H1 (cell line): ENCODE results near the gene SUMF1. TPM values are rescaled to one million over a fixed set of nuclear protein-coding genes. Genes with fewer than 3 reads are reported as not detected.

Experiments
- CTCF ChIA-PET: fragments of 300-600 bp; sonication (Branson Sonifier 250); formaldehyde crosslinking; loops from one replicate; lab custom pipeline; 2021; ENCODE audit not compliant: partially characterized antibody; lab: Charles Lee
- POLR2A ChIA-PET: fragments of 300-600 bp; sonication (Branson Sonifier 250); formaldehyde crosslinking; loops from one replicate; lab custom pipeline; 2021; ENCODE audit warnings: inconsistent platforms; ENCODE audit not compliant: partially characterized antibody; lab: Charles Lee
- DNase-seq, 2 experiments: peaks; one replicate each; pipeline versions ENCODE4 v3.0.0 to v3.0.0-alpha.2; 2010 to 2022; ENCODE audit warnings: low spot score in 2 of 2, low read depth in 1 of 2, mixed read lengths in 1 of 2
- FAIRE-seq: peaks from 2 replicates; lab custom pipeline; 2011; peaks lifted over from hg19 to GRCh38; lab: Jason Lieb, UNC
- H2AFZ ChIP-seq: 2 replicates; pipeline ENCODE4 v1.8.1; 2012; ENCODE audit warnings: low read length, inconsistent platforms
- H2AK5ac ChIP-seq: 2 replicates; pipeline ENCODE4 v1.6.1; 2013; ENCODE audit warnings: low read depth, low read length
- H2BK120ac ChIP-seq: replicated peaks from 2 replicates; pipeline ENCODE3; 2013; ENCODE audit warnings: low read depth, low read length, inconsistent platforms
- H2BK12ac ChIP-seq: 2 replicates; pipeline ENCODE4 v1.6.1; 2013; ENCODE audit warnings: low read depth, low read length
- H2BK15ac ChIP-seq: 2 replicates; pipeline ENCODE4 v1.6.1; 2013; ENCODE audit warnings: low read length
- H2BK20ac ChIP-seq: 2 replicates; pipeline ENCODE4 v1.6.1; 2013; ENCODE audit warnings: low read length
- H2BK5ac ChIP-seq: 2 replicates; pipeline ENCODE4 v1.6.1; 2013; ENCODE audit warnings: low read depth, low read length
- H3K14ac ChIP-seq: 2 replicates; pipeline ENCODE4 v1.6.1; 2013; ENCODE audit warnings: inconsistent platforms; ENCODE audit not compliant: insufficient read length
- H3K18ac ChIP-seq: 2 replicates; pipeline ENCODE4 v1.6.1; 2013; ENCODE audit warnings: low read length; ENCODE audit errors: extremely low read depth
- H3K23ac ChIP-seq: 2 replicates; pipeline ENCODE4 v1.6.1; 2013; ENCODE audit warnings: inconsistent platforms; ENCODE audit not compliant: insufficient read length
- H3K23me2 ChIP-seq: 2 replicates; pipeline ENCODE4 v1.6.1; 2013; ENCODE audit warnings: low read depth, low read length
- H3K27ac ChIP-seq: 2 replicates; pipeline ENCODE4 v1.6.1; 2011; ENCODE audit warnings: low read depth, low read length, inconsistent platforms
- H3K27me3 ChIP-seq, 4 experiments: replicated peaks in 1 of 4; 1 replicate in 1 of 4; 2 replicates in 3 of 4; pipeline versions ENCODE4 v1.6.1 to v1.8.1; 2011 to 2013; ENCODE audit warnings: low read length in 3 of 4, mild to moderate bottlenecking in 3 of 4, inconsistent platforms in 2 of 4, mixed read lengths in 2 of 4, moderate library complexity in 1 of 4; ENCODE audit not compliant: control insufficient read depth in 3 of 4, insufficient read depth in 3 of 4; ENCODE audit errors: extremely low read depth in 1 of 4
- H3K36me3 ChIP-seq, 4 experiments: 2 replicates each; pipeline versions ENCODE4 v1.6.1 to v1.8.1; 2011 to 2013; ENCODE audit warnings: mild to moderate bottlenecking in 4 of 4, low read length in 3 of 4, moderate library complexity in 2 of 4, control low read depth in 1 of 4, inconsistent platforms in 1 of 4; ENCODE audit not compliant: insufficient read depth in 4 of 4, control insufficient read depth in 2 of 4
- H3K4ac ChIP-seq: replicated peaks from 2 replicates; pipeline ENCODE3; 2013; ENCODE audit warnings: low read length, low read depth, mixed read lengths, inconsistent platforms; ENCODE audit not compliant: insufficient read length
- H3K4me1 ChIP-seq, 4 experiments: replicated peaks in 1 of 4; 1 replicate in 1 of 4; 2 replicates in 3 of 4; pipeline versions ENCODE4 v1.6.1 to v1.8.1; 2011 to 2013; ENCODE audit warnings: low read length in 3 of 4, inconsistent platforms in 2 of 4, mixed read lengths in 1 of 4; ENCODE audit not compliant: insufficient read depth in 4 of 4, control insufficient read depth in 3 of 4
- H3K4me2 ChIP-seq, 2 experiments: 2 replicates each; pipeline versions ENCODE4 v1.6.1 to v1.8.1; 2011 to 2013; ENCODE audit warnings: low read depth in 2 of 2, low read length in 2 of 2, control low read depth in 1 of 2, inconsistent platforms in 1 of 2, mild to moderate bottlenecking in 1 of 2; ENCODE audit not compliant: insufficient read depth in 1 of 2
- H3K4me3 ChIP-seq, 4 experiments: fragments of 200-600, 300-600 bp in 1 of 4; sonication (generic), shearing (Covaris generic), sonication (Bioruptor Twin) in 1 of 4; 2 replicates each; pipeline versions ENCODE4 v1.5.1 to v1.8.1; 2011 to 2016; ENCODE audit warnings: low read length in 4 of 4, low read depth in 3 of 4, control low read depth in 2 of 4, inconsistent platforms in 2 of 4, mild to moderate bottlenecking in 2 of 4, mixed read lengths in 1 of 4, moderate library complexity in 1 of 4; ENCODE audit not compliant: insufficient read depth in 2 of 4; ENCODE audit errors: extremely low read depth in 1 of 4
- H3K56ac ChIP-seq: replicated peaks from 2 replicates; pipeline ENCODE3; 2013; ENCODE audit warnings: low read depth, mild to moderate bottlenecking, mixed read lengths, low read length, inconsistent platforms; ENCODE audit not compliant: insufficient read length
- H3K79me1 ChIP-seq: 2 replicates; pipeline ENCODE4 v1.6.1; 2013; ENCODE audit warnings: low read depth, low read length, control low read depth
- H3K79me2 ChIP-seq, 2 experiments: 2 replicates each; pipeline versions ENCODE4 v1.6.1 to v1.8.1; 2012 to 2013; ENCODE audit warnings: low read length in 2 of 2, mild to moderate bottlenecking in 2 of 2, inconsistent platforms in 1 of 2; ENCODE audit not compliant: insufficient read depth in 2 of 2, control insufficient read depth in 1 of 2
- H3K9ac ChIP-seq, 4 experiments: replicated peaks in 1 of 4; 1 replicate in 1 of 4; 2 replicates in 3 of 4; pipeline versions ENCODE4 v1.6.1 to v1.8.1; 2011 to 2013; ENCODE audit warnings: low read depth in 3 of 4, low read length in 3 of 4, control low read depth in 2 of 4, mild to moderate bottlenecking in 2 of 4, moderate library complexity in 2 of 4, inconsistent platforms in 1 of 4; ENCODE audit errors: extremely low read depth in 1 of 4
- H3K9me3 ChIP-seq, 2 experiments: 2 replicates each; pipeline versions ENCODE4 v1.6.1 to v1.8.1; 2012 to 2013; ENCODE audit warnings: mild to moderate bottlenecking in 2 of 2, moderate library complexity in 2 of 2, control low read depth in 1 of 2, inconsistent platforms in 1 of 2, low read depth in 1 of 2, low read length in 1 of 2, mixed read lengths in 1 of 2; ENCODE audit not compliant: insufficient read depth in 2 of 2
- H4K20me1 ChIP-seq, 2 experiments: replicated peaks in 1 of 2; 2 replicates each; pipeline versions ENCODE3 to v1.8.1; 2011 to 2013; ENCODE audit warnings: inconsistent platforms in 2 of 2, low read length in 2 of 2, mild to moderate bottlenecking in 1 of 2; ENCODE audit not compliant: insufficient read depth in 2 of 2, control insufficient read depth in 1 of 2
- H4K5ac ChIP-seq: 2 replicates; pipeline ENCODE4 v1.6.1; 2013; ENCODE audit warnings: low read length, low read depth, mixed read lengths, inconsistent platforms; ENCODE audit not compliant: insufficient read length
- H4K8ac ChIP-seq: 2 replicates; pipeline ENCODE4 v1.8.0; 2013; ENCODE audit warnings: mild to moderate bottlenecking, moderate library complexity, low read length, inconsistent platforms; ENCODE audit not compliant: insufficient read depth; ENCODE audit errors: extremely low read depth
- H4K91ac ChIP-seq: replicated peaks from 2 replicates; pipeline ENCODE3; 2013; ENCODE audit warnings: low read length, mixed read lengths, inconsistent platforms; ENCODE audit not compliant: insufficient read length
- ATF3 ChIP-seq: IDR thresholded peaks from 2 replicates; pipeline ENCODE4 v1.6.1; 2011; ENCODE audit warnings: low read depth, mild to moderate bottlenecking, low read length; ENCODE audit not compliant: insufficient read depth
- CBX8 ChIP-seq: fragments of 300-800, 300-1000 bp; sonication (generic); IDR thresholded peaks from 2 replicates; pipeline ENCODE4 v1.7.1; 2016; ENCODE audit warnings: low read depth, low read length, borderline replicate concordance
- CHD1 ChIP-seq: IDR thresholded peaks from 2 replicates; pipeline ENCODE4 v1.6.1; 2012; ENCODE audit warnings: low read depth, low read length, improper control_type of control experiment
- HDAC2 ChIP-seq, 2 experiments: fragments of 300-600 bp in 1 of 2; sonication (generic) in 1 of 2; IDR thresholded peaks; 2 replicates each; pipeline ENCODE4 v1.6.1; 2011 to 2012; ENCODE audit warnings: low read depth in 2 of 2, low read length in 2 of 2, mild to moderate bottlenecking in 2 of 2, moderate library complexity in 2 of 2, borderline replicate concordance in 1 of 2, inconsistent platforms in 1 of 2
- KDM1A ChIP-seq: fragments of 200-600, 300-600 bp; sonication (generic); IDR thresholded peaks from 2 replicates; pipeline ENCODE4 v1.7.1; 2016; ENCODE audit warnings: mild to moderate bottlenecking, low read length, borderline replicate concordance
- KDM5A ChIP-seq: fragments of 200-600 bp; IDR thresholded peaks from 2 replicates; pipeline ENCODE4 v1.7.1; 2012; ENCODE audit warnings: mild to moderate bottlenecking, low read length, inconsistent platforms, mixed read lengths
- MAX ChIP-seq: IDR thresholded peaks from 2 replicates; pipeline ENCODE4 v1.6.1; 2012; ENCODE audit warnings: inconsistent platforms
- RNF2 ChIP-seq: fragments of 200-900, 300-1000 bp; sonication (generic); IDR thresholded peaks from 2 replicates; pipeline ENCODE4 v1.7.1; 2016; ENCODE audit warnings: borderline replicate concordance, low read depth, mild to moderate bottlenecking, antibody characterized with exemption, low read length; ENCODE audit not compliant: poor library complexity, severe bottlenecking; ENCODE audit errors: missing control alignments
- RXRA ChIP-seq: IDR thresholded peaks from 2 replicates; pipeline ENCODE4 v1.6.1; 2011; ENCODE audit warnings: low read depth, mild to moderate bottlenecking, low read length, moderate library complexity; ENCODE audit not compliant: insufficient read depth
- TEAD4 ChIP-seq: IDR thresholded peaks from 2 replicates; pipeline ENCODE4 v1.6.1; 2012; ENCODE audit warnings: low read depth, low read length, inconsistent platforms, mixed read lengths
- USF2 ChIP-seq: IDR thresholded peaks from 2 replicates; pipeline ENCODE4 v1.6.1; 2011; ENCODE audit warnings: low read length, improper control_type of control experiment
- polyA plus RNA-seq, 7 experiments: library from polyadenylated mRNA; depleted of rRNA in 3 of 7; stranded (reverse) in 5 of 7; unstranded in 2 of 7; fragments of >200 nt in 5 of 7; fragments of 200-250 nt in 2 of 7; gene quantifications; 1 replicate in 5 of 7; 2 replicates in 1 of 7; 4 replicates in 1 of 7; pipeline versions ENCODE4 v1.2.1 to v1.2.3, GENCODE V29; 2011 to 2013; ENCODE audit warnings: missing spikeins in 2 of 7, mixed read lengths in 2 of 7
- total RNA-seq: library from RNA; stranded (reverse); fragmentation: NEBNext Ultra II Directional; extraction: Animal tissue kit (Norgen Biotek cat#: 25700); gene quantifications from 2 replicates; pipeline ENCODE4 v1.2.1, GENCODE V29; 2021

Gene SUMF1
- total and polyA plus RNA-seq, 2 of the 8 experiments (the other 6 are each of a cell fraction or from before 2014, with no cell fraction given) = 12.5 to 15.0 TPM

- Histone ChIP-seq H3K27me3 (no peaks in the 10 kb centered on the region), H3K23ac (no peak overlapping the region), H4K5ac (no peak overlapping the region), H4K8ac (no peak overlapping the region), H3K4me3 (no peak overlapping the region), H3K36me3 (no peaks in the 10 kb centered on the region; a peak in 1 of 8 replicates), H3K79me2 (no peaks in the 10 kb centered on the region), H3K9me3 (no peaks in the 10 kb centered on the region), H2BK20ac (no peak overlapping the region), H2BK5ac (no peak overlapping the region), H2AK5ac (no peak overlapping the region), H3K79me1 (no peaks in the 10 kb centered on the region), H3K27ac (no peak overlapping the region), H3K9ac (no peak overlapping the region), H3K14ac (no peak overlapping the region), H3K18ac (no peak overlapping the region), H3K4me2 (no peak overlapping the region), H2BK15ac (no peak overlapping the region), H4K91ac (no peak overlapping the region), H2BK120ac (no peak overlapping the region), H3K56ac (no peak overlapping the region), H3K23me2 (no peaks in the 10 kb centered on the region), H4K20me1 (peaks cover 0 to 2% of the 10 kb centered on the region in 2 experiments), H2AFZ (no peak overlapping the region), H3K4me1 (peaks cover 0 to 3% (median 0%) of the 10 kb centered on the region in 4 experiments; a peak in 1 of 7 replicates), H3K4ac (no peak overlapping the region), H2BK12ac (no peak overlapping the region)
- FAIRE-seq (no peak), DNase-seq (no peak)
- TF ChIP-seq KDM1A (no peak), RXRA (no peak), RNF2 (no peak), KDM5A (no peak), MAX (no peak), CHD1 (no peak), ATF3 (no peak), CBX8 (no peak), USF2 (no peak), TEAD4 (no peak), HDAC2 (IDR thresholded peaks at IDR 0.05; ENCODE audit: borderline replicate concordance in 1 of 2, low read depth in 2 of 2, low read length in 2 of 2) (no peak)
- CTCF ChIA-PET = interaction anchor here (0.6 to 2.1 kb wide), 4 partner anchors 13 to 1562 kb away, joined by 3 to 5 read pairs (median 4); no protein-coding TSS in a partner anchor
- POLR2A ChIA-PET = no interaction called here
Observed at GRCh38 chr3:4373669-4374068, 93.4 kb downstream of the SUMF1 start.
